A673 (cell line): ENCODE results near the gene GPT2. TPM values are rescaled to one million over a fixed set of nuclear protein-coding genes. Genes with fewer than 3 reads are reported as not detected.
A peak's percentile ranks its signal among the peaks of the same experiment; 100 is the strongest.

Experiments used
- BruUV-seq: library from RNA; stranded (reverse); fragments of 400-500 nt; replicated peaks from 2 replicates; lab custom pipeline; 2021; lab: Mats Ljungman, UMichigan
- CTCF ChIA-PET: fragments of 300-600 bp; sonication (Branson Sonifier 250); formaldehyde crosslinking; loops from one replicate; lab custom pipeline; 2022; ENCODE audit warnings: antibody characterized with exemption; lab: Charles Lee
- POLR2A ChIA-PET: fragments of 300-600 bp; sonication (Branson Sonifier 250); formaldehyde crosslinking; loops from one replicate; lab custom pipeline; 2022; ENCODE audit warnings: antibody characterized with exemption; ENCODE audit not compliant: low non-redundant PET; lab: Charles Lee
- DNase-seq: peaks from one replicate; pipeline ENCODE4 v3.0.0-alpha.2; 2015; ENCODE audit warnings: low spot score
- H3K27ac ChIP-seq: fragments of 200-600 bp; sonication (generic); 2 replicates; pipeline ENCODE4 v1.5.1; 2016; ENCODE audit warnings: mixed run types, low read depth, mild to moderate bottlenecking, mixed read lengths, antibody characterized with exemption, low read length; ENCODE audit not compliant: poor library complexity, severe bottlenecking
- H3K27me3 ChIP-seq: fragments of 200-600 bp; sonication (generic); replicated peaks from 2 replicates; pipeline ENCODE4 v1.6.1; 2017; ENCODE audit warnings: mixed run types, low read depth, mild to moderate bottlenecking, mixed read lengths, antibody characterized with exemption, low read length; ENCODE audit not compliant: insufficient read depth, poor library complexity
- H3K36me3 ChIP-seq: fragments of 200-600 bp; sonication (generic); 2 replicates; pipeline ENCODE4 v1.6.1; 2016; ENCODE audit warnings: mixed run types, mild to moderate bottlenecking, mixed read lengths, antibody characterized with exemption, low read length; ENCODE audit not compliant: insufficient read depth, poor library complexity, severe bottlenecking
- H3K4me1 ChIP-seq: fragments of 200-600 bp; sonication (generic); 2 replicates; pipeline ENCODE4 v1.6.1; 2017; ENCODE audit warnings: mixed run types, mild to moderate bottlenecking, mixed read lengths, antibody characterized with exemption, low read length; ENCODE audit not compliant: insufficient read depth, poor library complexity, severe bottlenecking
- H3K4me3 ChIP-seq: fragments of 200-600 bp; sonication (generic); 2 replicates; pipeline ENCODE4 v1.5.1; 2016; ENCODE audit warnings: low read depth, mixed run types, mild to moderate bottlenecking, mixed read lengths, low read length; ENCODE audit not compliant: poor library complexity, severe bottlenecking
- H3K9me3 ChIP-seq: fragments of 200-600 bp; sonication (generic); 2 replicates; pipeline ENCODE4 v1.6.1; 2016; ENCODE audit warnings: mixed run types, low read depth, mild to moderate bottlenecking, mixed read lengths, antibody characterized with exemption, low read length; ENCODE audit not compliant: poor library complexity, severe bottlenecking
- CTCF ChIP-seq: fragments of 300-800, 200-600 bp; sonication (generic); conservative IDR thresholded peaks from 2 replicates; pipeline ENCODE4 v1.5.1; 2017; ENCODE audit warnings: low read depth, mild to moderate bottlenecking, antibody characterized with exemption, low read length, moderate library complexity, mixed read lengths
- EZH2 ChIP-seq: fragments of 200-600 bp; sonication (generic); IDR thresholded peaks from 2 replicates; pipeline ENCODE4 v1.6.1; 2017; ENCODE audit warnings: borderline replicate concordance, low read depth, mild to moderate bottlenecking, mixed read lengths, antibody characterized with exemption, low read length; ENCODE audit not compliant: poor library complexity, severe bottlenecking
- intact Hi-C: fragments of 100-400 bp; cut with micrococcal nuclease; formaldehyde crosslinking; loops from one replicate; pipeline ENCODE4 v1.10.0; 2022; ENCODE audit not compliant: unreplicated experiment
- total RNA-seq: library from RNA; stranded (reverse); gene quantifications from 2 replicates; pipeline ENCODE4 v1.2.3, GENCODE V29; 2021

The GPT2 gene
- total RNA-seq, 1 experiment from 2014 or later = 38.8 TPM

- no TSS peak for BruUV-seq
- H3K36me3 ChIP-seq = no peaks in the 10 kb centered on the region
- peak; percentile 21 for DNase-seq
- peaks cover 21% of the 10 kb centered on the region for H3K4me1 ChIP-seq
- no peaks in the 10 kb centered on the region for H3K9me3 ChIP-seq
- no peaks in the 10 kb centered on the region for H3K27me3 ChIP-seq
- intact Hi-C loops = no loop called here
- H3K27ac ChIP-seq = peak overlapping the region; percentile 80
- no peak for TF ChIP-seq CTCF
- TF ChIP-seq EZH2 = no peak
- ChIA-PET CTCF (interaction anchor here (0.7 to 0.9 kb wide), 2 partner anchors 27 to 252 kb away, joined by 3 to 14 read pairs; no protein-coding TSS in a partner anchor), POLR2A (interaction anchor here (0.6 kb wide), 1 partner anchor 55 kb away, joined by 6 read pairs; no protein-coding TSS in a partner anchor)
- H3K4me3 ChIP-seq = peak overlapping the region; percentile 96
Observed at GRCh38 chr16:46884513-46885293, 541 bp downstream of the GPT2 start.

- Histone ChIP-seq H3K4me1 (peaks cover 21% of the 10 kb centered on the region), H3K27ac (peak overlapping the region; percentile 38), H3K4me3 (no peak overlapping the region), H3K27me3 (no peaks in the 10 kb centered on the region), H3K9me3 (no peaks in the 10 kb centered on the region), H3K36me3 (no peaks in the 10 kb centered on the region)
- BruUV-seq = no TSS peak
- POLR2A ChIA-PET = interaction anchor here (0.5 kb wide), 1 partner anchor 9 kb away, joined by 3 read pairs; no protein-coding TSS in a partner anchor
- CTCF ChIA-PET = no interaction called here
- no peak for DNase-seq
- TF ChIP-seq CTCF = no peak
- TF ChIP-seq EZH2 = no peak
- intact Hi-C loops = no loop called here
Observed at GRCh38 chr16:46885960-46886763, 2.0 kb downstream of the GPT2 start.

DNA sequence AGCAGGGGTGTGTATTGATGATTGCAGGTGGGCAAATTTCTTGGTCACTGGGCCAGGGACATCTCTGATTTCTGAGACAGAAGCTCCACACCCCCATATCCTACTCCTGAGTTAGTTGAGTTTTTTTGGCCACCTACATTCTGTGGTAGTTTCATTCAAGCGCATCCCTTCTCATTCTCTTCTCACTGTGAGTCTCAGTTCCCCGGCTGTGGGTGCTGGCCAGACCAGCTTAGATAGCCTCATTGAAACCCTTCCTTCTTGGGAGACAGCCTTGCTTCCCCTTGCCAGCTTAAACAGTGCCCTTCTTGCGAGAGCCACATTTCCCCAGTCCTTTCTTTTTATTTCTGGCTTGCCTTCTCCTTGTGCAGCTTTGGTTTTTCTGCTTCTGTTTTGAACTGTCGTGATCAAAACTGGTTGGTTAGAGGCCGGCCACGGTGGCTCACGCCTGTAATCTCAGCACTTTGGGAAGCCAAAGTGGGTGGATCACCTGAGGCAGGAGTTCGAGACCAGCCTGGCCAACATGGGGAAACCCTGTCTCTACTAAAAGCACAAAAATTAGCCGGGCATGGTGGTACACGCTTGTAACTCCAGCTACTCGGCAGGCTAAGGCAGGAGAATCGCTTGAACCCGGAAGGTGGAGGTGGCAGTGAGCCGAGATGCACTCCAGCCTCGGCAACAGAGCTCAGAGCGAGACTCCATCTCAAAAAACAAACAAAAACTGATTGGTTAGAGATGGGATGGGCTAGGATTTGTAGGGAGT, 2.8 kb downstream of the GPT2 start:
- Histone ChIP-seq H3K4me3 (no peak overlapping the region), H3K36me3 (no peaks in the 10 kb centered on the region), H3K9me3 (no peaks in the 10 kb centered on the region), H3K4me1 (peaks cover 21% of the 10 kb centered on the region), H3K27me3 (no peaks in the 10 kb centered on the region), H3K27ac (no peak overlapping the region)
- BruUV-seq = no TSS peak
- no peak for DNase-seq
- ChIA-PET POLR2A (interaction anchor here (0.5 kb wide), 1 partner anchor 8 kb away, joined by 3 read pairs; no protein-coding TSS in a partner anchor), CTCF (no interaction called here)
- intact Hi-C loops = no loop called here
- TF ChIP-seq EZH2 (no peak), CTCF (no peak)
